H9 (cell line): Measurements from ENCODE around the gene EPB41L2. TPM values are rescaled to one million over a fixed set of nuclear protein-coding genes. Genes with fewer than 3 reads are reported as not detected.

Source experiments
- DNase-seq: peaks from one replicate; pipeline ENCODE4 v3.0.0-alpha.2; 2017
- H2AFZ ChIP-seq: one replicate; pipeline ENCODE4 v1.6.1; 2013; ENCODE audit warnings: mild to moderate bottlenecking, low read length, control low read depth, moderate library complexity
- H2AK5ac ChIP-seq: 2 replicates; pipeline ENCODE4 v1.6.1; 2013; ENCODE audit warnings: low read length, control low read depth, mixed read lengths; ENCODE audit not compliant: insufficient read length
- H2BK120ac ChIP-seq: one replicate; pipeline ENCODE4 v1.6.1; 2013; ENCODE audit warnings: low read depth, mild to moderate bottlenecking, low read length, control low read depth, inconsistent platforms; ENCODE audit not compliant: poor library complexity, severe bottlenecking
- H2BK12ac ChIP-seq: 2 replicates; pipeline ENCODE4 v1.6.1; 2013; ENCODE audit warnings: low read length, control low read depth, mixed read lengths, low read depth; ENCODE audit not compliant: insufficient read length
- H2BK15ac ChIP-seq: 2 replicates; pipeline ENCODE4 v1.6.1; 2013; ENCODE audit warnings: low read depth, low read length, control low read depth
- H2BK20ac ChIP-seq: one replicate; pipeline ENCODE4 v1.6.1; 2013; ENCODE audit warnings: low read depth, mild to moderate bottlenecking, low read length, control low read depth, inconsistent platforms; ENCODE audit not compliant: poor library complexity, severe bottlenecking
- H2BK5ac ChIP-seq: 2 replicates; pipeline ENCODE4 v1.6.1; 2013; ENCODE audit warnings: low read length, control low read depth, mixed read lengths; ENCODE audit not compliant: insufficient read length
- H3K14ac ChIP-seq: 2 replicates; pipeline ENCODE4 v1.6.1; 2013; ENCODE audit warnings: low read length, control low read depth; ENCODE audit not compliant: insufficient read depth
- H3K18ac ChIP-seq: 2 replicates; pipeline ENCODE4 v1.6.1; 2013; ENCODE audit warnings: low read depth, mild to moderate bottlenecking, mixed read lengths, low read length, control low read depth; ENCODE audit not compliant: insufficient read length
- H3K23ac ChIP-seq: 2 replicates; pipeline ENCODE4 v1.6.1; 2013; ENCODE audit warnings: low read length, control low read depth, mixed read lengths, low read depth; ENCODE audit not compliant: insufficient read length
- H3K23me2 ChIP-seq: 2 replicates; pipeline ENCODE4 v1.6.1; 2013; ENCODE audit warnings: low read depth, mild to moderate bottlenecking, mixed read lengths, low read length, control low read depth; ENCODE audit not compliant: insufficient read length, poor library complexity, severe bottlenecking
- H3K27ac ChIP-seq: 2 replicates; pipeline ENCODE4 v1.5.1; 2013; ENCODE audit warnings: low read length, control low read depth, mixed read lengths, low read depth; ENCODE audit not compliant: insufficient read length
- H3K27me3 ChIP-seq: 2 replicates; pipeline ENCODE4 v1.6.1; 2013; ENCODE audit warnings: low read length, control low read depth, inconsistent platforms; ENCODE audit not compliant: insufficient read depth
- H3K4ac ChIP-seq: 2 replicates; pipeline ENCODE4 v1.6.1; 2013; ENCODE audit warnings: low read depth, mild to moderate bottlenecking, control low read depth, inconsistent platforms, low read length, moderate library complexity
- H3K4me1 ChIP-seq: 2 replicates; pipeline ENCODE4 v1.6.1; 2013; ENCODE audit warnings: low read length, control low read depth, inconsistent platforms; ENCODE audit not compliant: insufficient read depth
- H3K4me2 ChIP-seq: 2 replicates; pipeline ENCODE4 v1.6.1; 2013; ENCODE audit warnings: low read length, control low read depth, mixed read lengths; ENCODE audit not compliant: insufficient read length, insufficient read depth
- H3K56ac ChIP-seq: 2 replicates; pipeline ENCODE4 v1.6.1; 2013; ENCODE audit warnings: low read depth, mild to moderate bottlenecking, mixed read lengths, low read length, control low read depth; ENCODE audit not compliant: insufficient read length
- H3K79me1 ChIP-seq: 2 replicates; pipeline ENCODE4 v1.6.1; 2013; ENCODE audit warnings: low read depth, mild to moderate bottlenecking, moderate library complexity, low read length, control low read depth, inconsistent platforms; ENCODE audit not compliant: insufficient read depth, poor library complexity, severe bottlenecking
- H3K79me2 ChIP-seq: 2 replicates; pipeline ENCODE4 v1.6.1; 2013; ENCODE audit warnings: low read length, control low read depth, inconsistent platforms; ENCODE audit not compliant: insufficient read depth
- H3K9ac ChIP-seq: 2 replicates; pipeline ENCODE4 v1.6.1; 2013; ENCODE audit warnings: low read length, control low read depth, mixed read lengths; ENCODE audit not compliant: insufficient read length; ENCODE audit errors: extremely low read depth
- H3K9me3 ChIP-seq: one replicate; pipeline ENCODE4 v1.6.1; 2013; ENCODE audit warnings: low read depth, low read length, inconsistent platforms; ENCODE audit not compliant: control insufficient read depth
- H3T11ph ChIP-seq: one replicate; pipeline ENCODE4 v1.6.1; 2013; ENCODE audit warnings: mild to moderate bottlenecking, low read length, control low read depth, inconsistent platforms
- H4K20me1 ChIP-seq: one replicate; pipeline ENCODE4 v1.6.1; 2013; ENCODE audit not compliant: control insufficient read depth, insufficient read length, insufficient read depth
- H4K5ac ChIP-seq: 2 replicates; pipeline ENCODE4 v1.6.1; 2013; ENCODE audit warnings: low read depth, mild to moderate bottlenecking, mixed read lengths, low read length, control low read depth; ENCODE audit not compliant: insufficient read length
- H4K8ac ChIP-seq: replicated peaks from 2 replicates; pipeline ENCODE4 v1.6.1; 2013; ENCODE audit warnings: low read length, control low read depth, mixed read lengths, low read depth; ENCODE audit not compliant: insufficient read length
- H4K91ac ChIP-seq: 2 replicates; pipeline ENCODE4 v1.6.1; 2013; ENCODE audit warnings: low read depth, mild to moderate bottlenecking, moderate library complexity, mixed read lengths, low read length, control low read depth; ENCODE audit not compliant: insufficient read length
- H3K27ac Mint-ChIP-seq, 3 experiments: 2 replicates in 2 of 3; 3 replicates in 1 of 3; pipeline ENCODE4 v1.8.0; 2020 to 2021; ENCODE audit warnings: mixed read lengths in 3 of 3, mild to moderate bottlenecking in 1 of 3, moderate library complexity in 1 of 3
- H3K27me3 Mint-ChIP-seq: 2 replicates; pipeline ENCODE4 v1.8.0; 2021; ENCODE audit warnings: low read depth, mild to moderate bottlenecking, moderate library complexity, mixed read lengths
- H3K36me3 Mint-ChIP-seq, 3 experiments: 2 replicates in 2 of 3; 3 replicates in 1 of 3; pipeline ENCODE4 v1.8.0; 2020 to 2021; ENCODE audit warnings: low read depth in 3 of 3, mixed read lengths in 3 of 3; ENCODE audit not compliant: insufficient read depth in 1 of 3
- H3K4me1 Mint-ChIP-seq, 2 experiments: 2 replicates each; pipeline ENCODE4 v1.8.0; 2020; ENCODE audit warnings: mixed read lengths in 2 of 2
- H3K4me3 Mint-ChIP-seq, 2 experiments: 2 replicates in 1 of 2; 3 replicates in 1 of 2; pipeline ENCODE4 v1.8.0; 2020 to 2021; ENCODE audit warnings: mild to moderate bottlenecking in 2 of 2, mixed read lengths in 2 of 2, moderate library complexity in 1 of 2
- H3K9me3 Mint-ChIP-seq, 2 experiments: 2 replicates in 1 of 2; 3 replicates in 1 of 2; pipeline ENCODE4 v1.8.0; 2020; ENCODE audit warnings: mild to moderate bottlenecking in 2 of 2, mixed read lengths in 2 of 2, moderate library complexity in 1 of 2
- CTCF ChIP-seq: fragments of 200-600 bp; sonication (generic); conservative IDR thresholded peaks from 3 replicates; pipeline ENCODE4 v1.8.0; 2021; ENCODE audit warnings: antibody characterized with exemption, mild to moderate bottlenecking
- WGBS: extraction: QIAGEN DNeasy Blood & Tissue Kit; methylation state at CpG from one replicate; pipeline ENCODE4 v1.1.7; 2013; ENCODE audit warnings: missing lambda C conversion rate, low lambda C conversion rate, mixed read lengths; ENCODE audit not compliant: insufficient read length; ENCODE audit errors: extremely low coverage; 5-methylcytosine and 5-hydroxymethylcytosine counted together
- total RNA-seq: library from RNA; stranded (reverse); gene quantifications from 2 replicates; pipeline ENCODE4 v1.2.1, GENCODE V29; 2021

The EPB41L2 gene
- total RNA-seq, 1 experiment from 2014 or later: 90.2 TPM

GRCh38 chr6:131068165-131068564 is 5.1 kb upstream of the EPB41L2 start:
- Mint-ChIP-seq H3K4me1 (peaks cover 7 to 8% of the 10 kb centered on the region in 2 experiments; a peak in 3 of 4 replicates), H3K9me3 (no peaks in the 10 kb centered on the region; a peak in 1 of 5 replicates), H3K27me3 (peaks cover 18% of the 10 kb centered on the region), H3K36me3 (no peaks in the 10 kb centered on the region), H3K27ac (no peak overlapping the region), H3K4me3 (no peak overlapping the region)
- H3K4me1 ChIP-seq: no peaks in the 10 kb centered on the region
- H4K8ac ChIP-seq: no peak overlapping the region
- no peak overlapping the region for H3K4ac ChIP-seq
- no peak overlapping the region for H2BK15ac ChIP-seq
- WGBS: no CpG with 5 or more reads among the region's 7 CpGs
- peaks cover 3% of the 10 kb centered on the region for H3K23me2 ChIP-seq
- no peak overlapping the region for H3K4me2 ChIP-seq
- H2BK20ac ChIP-seq: no peak overlapping the region
- TF ChIP-seq CTCF: no peak
- no peak overlapping the region for H3K9ac ChIP-seq
- no peak overlapping the region for H3K23ac ChIP-seq
- no peaks in the 10 kb centered on the region for H4K20me1 ChIP-seq
- no peak overlapping the region for H3T11ph ChIP-seq
- no peak overlapping the region for H3K27ac ChIP-seq
- H4K91ac ChIP-seq: no peak overlapping the region
- no peak overlapping the region for H2BK5ac ChIP-seq
- H3K9me3 ChIP-seq: no peaks in the 10 kb centered on the region
- H3K79me1 ChIP-seq: no peaks in the 10 kb centered on the region
- H3K56ac ChIP-seq: no peak overlapping the region
- no peak overlapping the region for H4K5ac ChIP-seq
- no peaks in the 10 kb centered on the region for H3K27me3 ChIP-seq
- no peak overlapping the region for H3K14ac ChIP-seq
- no peaks in the 10 kb centered on the region for H3K79me2 ChIP-seq
- H2AFZ ChIP-seq: no peak overlapping the region
- no peak overlapping the region for H2BK120ac ChIP-seq
- no peak for DNase-seq
- H3K18ac ChIP-seq: no peak overlapping the region
- H2BK12ac ChIP-seq: no peak overlapping the region
- no peak overlapping the region for H2AK5ac ChIP-seq
